ENCODE data around the gene KCTD21.

GRCh38 chr11:78202733-78203167 lies 14.3 kb upstream of the KCTD21 start:
- TF ChIP-seq CTCF (IDR thresholded peaks at IDR 0.05; ENCODE audit: low read length) (no peak), EZH2 (optimal IDR thresholded peaks at IDR 0.05; ENCODE audit: low read depth, low read length) (no peak)
